ENCODE data around the gene RASGRF2.

The RASGRF2 gene

DNA sequence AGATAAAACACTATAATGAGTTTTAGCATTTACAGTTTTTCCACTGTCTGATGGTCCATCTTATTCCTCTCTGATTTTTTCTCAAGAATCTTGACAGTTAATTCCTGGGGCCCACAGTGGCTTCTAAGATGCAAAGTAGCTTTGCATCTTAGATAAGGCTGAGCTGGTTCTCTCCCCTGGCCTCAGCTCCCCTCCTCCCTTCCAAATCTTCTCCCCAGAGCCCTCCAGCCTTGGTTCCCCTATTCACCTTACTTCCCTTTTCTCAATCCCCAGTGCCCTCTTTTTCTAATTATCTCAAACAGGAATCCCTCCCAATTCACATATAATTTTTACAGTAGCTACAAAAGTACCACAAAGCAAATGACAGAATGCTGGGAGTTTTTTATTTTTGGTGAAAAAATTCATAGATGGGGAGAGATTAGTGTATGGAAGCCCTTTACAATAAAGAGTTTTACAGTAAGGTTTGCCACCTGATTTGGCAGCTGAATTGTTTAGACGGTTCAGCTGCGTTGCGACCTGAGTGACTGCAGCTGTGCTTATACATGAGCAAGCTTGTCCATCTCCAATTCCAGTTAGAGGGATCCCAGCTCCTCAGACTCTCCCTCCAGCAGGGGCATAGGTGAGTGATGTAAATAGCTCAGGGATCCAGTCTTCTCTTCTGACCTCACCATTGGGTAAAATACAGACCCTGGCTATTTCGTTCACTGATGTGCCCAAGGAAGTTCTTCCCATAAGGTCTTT lies 221.6 kb downstream of the RASGRF2 start:
- DNase-seq, result no peak

DNA sequence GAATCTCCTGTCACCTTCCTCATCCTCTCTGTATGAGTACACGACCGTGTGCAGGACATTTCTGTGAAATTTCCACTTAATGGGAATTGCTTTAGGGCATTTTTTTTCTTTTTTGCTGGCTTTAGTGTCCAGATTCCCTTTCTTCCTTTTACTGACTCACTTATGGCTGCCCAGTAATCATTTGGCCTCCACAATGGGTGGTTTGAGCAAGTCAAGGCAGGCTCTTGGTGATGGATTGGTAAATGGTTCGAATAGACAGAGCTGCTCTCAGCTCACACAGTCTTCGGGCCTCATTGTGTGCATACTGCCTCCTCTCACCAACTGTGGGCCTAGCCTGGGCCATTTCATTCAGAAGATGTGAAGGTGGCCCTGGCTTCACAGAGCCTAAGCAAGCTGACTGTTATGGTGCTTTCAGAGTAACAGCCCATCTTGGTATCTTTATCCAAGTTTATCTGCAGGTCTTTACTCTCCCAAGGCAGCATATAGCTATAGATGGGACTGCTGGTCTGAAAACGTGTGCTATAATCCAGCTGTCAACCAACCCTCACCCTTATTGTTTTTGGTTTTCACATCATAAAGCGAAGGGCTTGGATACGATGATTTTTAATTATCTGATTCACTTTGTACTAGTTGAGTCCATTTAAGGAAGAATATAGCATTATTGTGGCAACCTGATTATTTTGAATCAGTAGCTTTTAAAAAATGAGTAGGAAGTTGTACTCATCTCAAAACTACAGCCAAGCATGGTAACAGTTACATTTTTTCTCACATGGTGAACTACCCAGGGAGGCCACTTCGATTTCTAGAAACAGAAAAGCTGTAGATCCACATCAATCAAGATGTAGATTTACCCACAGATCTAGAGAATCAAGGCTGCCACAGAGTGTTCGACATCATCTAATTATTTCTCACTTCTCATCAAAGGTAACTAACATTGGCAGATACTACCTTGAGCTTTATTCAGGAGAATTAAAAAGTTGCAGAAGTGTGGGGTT lies 222.5 kb downstream of the RASGRF2 start:
- DNase-seq, result no peak

DNA sequence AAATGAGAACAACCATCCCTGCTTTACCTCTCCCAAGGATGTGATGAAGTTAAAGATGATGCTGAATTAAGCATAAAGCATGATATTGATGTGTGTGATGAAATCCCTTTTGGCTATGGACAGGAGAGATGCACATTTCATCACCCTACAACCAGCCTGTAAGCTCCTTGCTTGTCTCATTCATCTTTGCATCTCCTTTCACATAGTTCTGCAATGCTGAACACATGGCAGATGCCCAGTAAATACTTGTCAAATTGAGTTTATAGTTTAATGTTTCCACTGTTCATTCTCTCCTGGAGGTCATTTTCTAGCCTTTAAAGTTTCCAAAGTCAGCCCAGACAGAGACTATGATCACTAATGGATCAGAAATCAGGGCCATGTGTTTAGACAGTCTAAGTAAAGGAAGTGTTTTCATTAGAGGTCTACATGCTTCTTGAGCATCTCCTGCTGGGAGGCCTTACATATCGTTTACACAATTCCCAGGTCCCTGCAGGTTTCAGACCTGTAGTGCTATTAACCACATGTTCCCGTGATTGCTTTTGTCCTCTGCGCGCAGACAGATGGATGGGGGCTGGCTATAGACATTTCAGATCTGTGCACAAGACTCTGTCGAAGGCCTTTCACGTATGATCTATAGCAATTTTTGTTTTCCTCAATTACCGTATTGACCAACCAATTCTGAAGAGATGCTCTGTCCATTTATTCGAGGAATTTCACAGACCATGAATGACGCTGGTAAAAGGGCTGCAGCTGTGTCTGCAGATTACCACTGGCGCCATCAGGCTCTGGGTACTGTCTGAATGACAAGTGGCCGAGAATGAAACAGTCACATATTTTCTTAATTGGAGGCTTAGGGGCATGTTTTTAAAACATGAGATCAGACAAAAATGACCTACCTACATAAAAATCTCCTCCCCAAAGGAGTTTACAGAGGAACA lies 223.9 kb downstream of the RASGRF2 start:
- DNase-seq, result no peak

DNA sequence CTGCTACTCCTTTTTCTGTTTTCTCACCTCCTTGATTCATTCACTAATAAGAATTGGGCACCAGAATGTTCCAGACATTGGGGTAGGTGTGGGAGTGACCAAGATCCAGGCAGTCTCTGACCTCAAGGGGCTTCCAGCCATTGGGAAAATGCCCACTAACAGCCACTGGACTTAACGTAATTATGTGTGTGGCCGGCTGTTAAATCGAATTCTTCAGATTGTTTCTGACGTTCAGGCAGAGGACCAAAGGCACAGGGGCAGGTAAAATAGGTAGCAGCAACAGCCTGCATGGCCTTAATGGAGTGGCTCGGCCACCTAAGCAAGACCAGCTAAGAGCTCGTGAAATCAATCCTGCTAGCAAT lies 224.6 kb downstream of the RASGRF2 start:
- no peak for DNase-seq

DNA sequence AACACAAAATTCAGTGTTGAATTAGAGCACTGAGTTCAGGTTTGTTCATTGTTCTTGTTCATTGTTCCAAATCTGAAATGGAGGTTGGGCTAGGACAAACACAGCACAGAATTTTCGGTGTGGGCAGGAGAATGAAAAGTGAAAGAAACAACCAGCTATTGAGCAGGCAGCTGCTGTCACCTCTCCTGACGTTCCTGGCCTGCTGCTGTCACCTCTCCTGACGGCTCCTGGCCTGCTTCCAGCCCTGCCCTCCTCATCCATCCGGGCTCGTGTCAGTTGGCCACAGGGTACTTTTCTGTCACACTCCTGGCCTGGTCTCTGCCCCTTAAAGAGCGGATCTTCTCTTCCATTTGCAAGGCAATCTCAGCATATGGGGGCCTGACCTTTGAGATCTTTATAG lies 227.7 kb downstream of the RASGRF2 start:
- peak; percentile 7 for DNase-seq

DNA sequence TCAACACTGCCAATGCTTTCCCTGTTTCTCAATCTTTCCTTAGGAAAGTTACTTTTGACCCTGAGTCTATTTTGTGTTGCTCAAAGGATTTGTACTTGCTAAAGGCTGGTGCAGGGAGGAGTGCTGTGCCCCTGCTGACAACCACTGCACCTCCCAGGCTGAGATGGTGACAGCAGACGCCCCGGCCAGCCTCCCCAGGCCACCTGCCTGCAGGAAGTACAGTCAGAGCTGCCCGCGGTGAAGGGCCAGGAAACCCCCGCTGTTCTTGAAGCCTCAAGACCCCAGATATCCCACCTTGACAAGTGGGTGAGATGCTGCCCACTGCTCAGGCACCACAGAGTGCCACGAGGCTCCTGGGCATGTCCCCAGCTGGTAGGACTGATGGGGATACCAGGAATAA lies 228.8 kb downstream of the RASGRF2 start:
- no peak for DNase-seq

DNA sequence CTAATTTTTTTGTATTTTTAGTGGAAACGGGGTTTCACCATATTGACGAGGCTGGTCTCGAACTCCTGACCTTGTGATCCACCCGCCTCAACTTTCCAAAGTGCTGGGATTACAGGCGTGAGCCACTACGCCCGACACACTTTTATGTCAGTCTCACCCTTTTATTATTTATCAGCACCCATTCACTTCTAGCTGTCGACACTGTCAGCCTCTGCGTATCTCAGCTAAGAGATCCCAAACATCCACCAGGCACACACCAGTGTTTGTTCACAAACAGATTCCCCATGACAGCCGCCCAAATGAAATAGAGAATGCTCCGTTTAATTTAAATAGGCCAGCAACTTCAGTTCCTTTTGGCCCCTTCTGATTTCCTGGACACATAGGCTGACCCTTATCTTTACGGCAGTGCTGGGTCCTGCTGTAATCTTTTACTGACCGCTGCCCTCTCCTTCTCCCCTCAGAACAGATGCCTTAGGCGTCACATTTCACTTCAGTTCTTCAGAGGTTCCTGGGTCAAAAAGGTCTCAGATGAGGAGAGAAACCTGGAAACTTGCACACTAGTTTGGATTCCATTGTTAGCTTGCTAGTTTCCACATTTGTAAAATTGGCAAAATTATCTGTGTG lies 229.8 kb downstream of the RASGRF2 start:
- no peak for DNase-seq

DNA sequence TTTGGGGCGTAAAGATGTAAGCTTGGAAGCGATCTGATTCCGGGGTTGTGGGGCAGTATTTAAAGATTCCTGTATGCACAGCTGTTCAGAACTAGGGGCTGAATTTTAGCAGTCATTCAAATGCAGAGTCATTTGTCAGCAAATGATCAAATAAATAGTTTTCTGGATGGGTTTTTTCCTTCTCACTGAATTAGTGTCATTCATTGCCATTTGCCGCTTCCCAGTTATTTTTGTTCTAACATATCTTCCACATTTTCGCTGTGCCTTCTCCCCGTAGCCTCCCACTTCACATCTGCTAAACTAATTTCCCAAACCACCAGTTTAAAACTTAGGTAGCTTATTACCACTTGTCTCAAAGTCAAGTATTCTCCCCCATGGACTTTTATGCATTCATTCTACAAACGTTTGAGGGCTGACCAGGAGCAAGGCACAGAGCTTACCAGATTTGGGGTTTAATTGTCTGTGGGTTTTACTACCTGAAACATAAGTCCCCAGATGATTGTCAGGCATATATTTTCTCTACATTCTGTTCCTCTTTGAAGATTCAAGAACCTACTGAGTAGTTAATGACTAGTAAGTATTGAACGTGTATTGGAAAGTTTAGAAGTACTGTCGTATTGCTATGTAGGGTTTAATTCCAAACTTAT lies 231.7 kb downstream of the RASGRF2 start:
- no peak for DNase-seq

DNA sequence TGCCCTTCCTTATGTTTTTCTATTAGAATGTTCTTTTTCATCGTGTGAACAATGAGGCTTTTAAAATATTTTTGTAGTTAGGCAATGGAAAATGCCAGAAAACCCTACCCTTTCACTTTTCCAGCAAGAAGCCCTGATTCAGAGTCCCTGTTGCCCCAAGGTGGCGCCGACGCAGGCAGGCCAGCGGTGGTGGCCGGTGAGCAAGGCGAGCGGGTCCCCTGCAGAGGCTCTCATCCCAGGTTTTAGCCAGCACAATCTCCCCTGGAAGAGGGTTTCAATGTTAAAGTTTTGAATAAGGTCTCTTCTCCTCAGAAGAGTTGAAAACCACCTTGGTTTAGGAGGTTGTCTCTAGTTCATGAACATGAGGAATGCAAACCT lies 232.2 kb downstream of the RASGRF2 start:
- no peak for DNase-seq

DNA sequence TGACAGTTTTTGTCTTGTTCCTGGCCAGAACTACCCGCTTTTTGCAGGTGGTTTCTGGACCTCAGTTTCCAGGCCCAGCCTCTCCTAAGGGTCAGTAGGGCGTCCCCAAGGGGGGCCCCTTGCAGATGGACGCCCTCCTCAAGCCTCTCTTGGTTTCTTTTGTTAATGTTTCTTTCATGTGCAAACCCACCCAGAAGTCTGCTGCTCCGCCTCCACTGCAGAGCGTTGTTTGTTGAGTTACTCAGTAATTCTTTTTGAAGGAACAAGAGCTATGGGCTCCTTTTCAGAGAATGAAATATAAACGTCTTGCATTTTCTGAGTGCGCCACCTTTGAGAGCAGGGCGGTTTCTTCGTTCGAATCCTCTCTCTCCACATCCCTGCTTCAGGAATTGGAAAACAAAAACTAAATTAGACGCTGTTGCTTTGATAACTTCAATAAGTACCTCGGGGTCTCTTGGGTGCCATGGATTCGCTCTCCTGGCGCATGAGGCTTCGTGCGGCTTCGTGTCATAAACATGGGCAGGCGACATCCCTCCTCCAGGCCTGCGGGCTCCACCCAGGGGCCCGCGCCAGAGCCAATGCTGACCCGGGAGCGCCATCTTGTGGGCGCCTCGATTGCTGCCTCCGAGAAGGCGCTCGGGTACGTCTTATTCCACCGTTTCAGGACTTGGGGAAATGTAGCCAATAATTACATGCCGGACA lies 234.6 kb downstream of the RASGRF2 start:
- DNase-seq, result peak; percentile 44

DNA sequence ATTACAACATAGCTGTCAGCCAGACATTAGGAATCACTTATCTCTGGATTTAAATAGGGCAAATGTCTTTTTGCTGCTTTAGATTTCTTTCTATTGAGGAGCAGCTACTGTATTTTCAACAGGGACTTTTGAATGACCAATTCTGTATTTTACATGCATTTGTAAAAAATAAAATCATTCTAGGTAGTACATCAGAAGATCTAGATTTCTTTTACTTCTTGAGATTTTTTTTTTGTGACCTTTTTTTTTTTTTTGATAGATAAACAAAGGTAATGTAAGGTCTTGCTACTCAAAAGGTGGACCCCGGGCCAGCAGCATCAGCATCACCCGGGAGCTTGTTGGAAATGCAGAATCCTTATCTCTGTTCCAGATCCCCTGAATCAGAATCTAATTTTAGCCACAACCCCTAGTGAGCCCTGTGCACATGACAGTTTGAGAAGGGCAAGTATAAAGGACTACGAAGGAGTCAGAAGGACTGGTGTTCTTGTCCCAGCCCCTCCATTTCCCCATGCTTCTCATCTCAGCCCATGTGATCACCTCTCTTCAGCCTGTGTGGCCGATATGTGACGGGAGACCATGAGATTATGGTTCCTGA lies 235.3 kb downstream of the RASGRF2 start:
- no peak for DNase-seq

DNA sequence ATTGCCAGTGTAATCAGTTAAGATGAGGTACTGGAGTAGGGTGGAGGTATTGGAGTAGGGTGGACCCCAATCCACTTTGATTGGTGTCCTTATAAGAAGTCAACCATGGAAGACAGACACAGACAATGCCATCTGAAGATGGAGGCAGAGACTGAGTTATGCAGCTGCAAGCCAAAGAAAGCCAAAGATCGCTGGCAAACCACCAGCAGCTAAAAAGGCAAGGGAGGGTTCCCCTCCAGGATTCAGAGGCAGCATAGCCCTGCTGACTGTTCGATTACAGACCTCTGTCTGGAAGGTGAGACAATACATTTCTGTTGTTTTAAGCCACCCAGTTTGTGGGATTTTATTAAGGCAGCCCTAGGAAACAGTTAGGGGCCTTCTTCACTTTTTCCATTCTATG lies 242.5 kb downstream of the RASGRF2 start:
- DNase-seq, result no peak

DNA sequence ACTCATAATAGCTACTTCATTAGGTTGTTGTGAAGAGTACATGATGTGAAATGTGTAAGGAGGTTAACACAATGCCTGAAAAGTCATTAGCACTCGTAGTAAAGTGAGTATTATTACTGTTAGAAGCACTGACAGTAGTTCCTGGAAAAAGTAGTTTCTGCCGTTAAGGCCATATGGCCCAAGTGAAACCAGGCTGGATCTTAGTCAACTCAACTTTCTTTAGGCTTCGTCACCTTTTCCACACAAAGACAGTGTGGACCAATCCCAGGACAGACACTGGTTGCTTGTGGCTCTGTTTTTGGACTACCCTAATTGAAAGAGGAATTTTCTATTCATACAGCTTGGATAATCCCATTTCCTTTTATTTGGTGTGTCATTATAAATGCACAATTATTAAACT lies 243.6 kb downstream of the RASGRF2 start:
- no peak for DNase-seq

DNA sequence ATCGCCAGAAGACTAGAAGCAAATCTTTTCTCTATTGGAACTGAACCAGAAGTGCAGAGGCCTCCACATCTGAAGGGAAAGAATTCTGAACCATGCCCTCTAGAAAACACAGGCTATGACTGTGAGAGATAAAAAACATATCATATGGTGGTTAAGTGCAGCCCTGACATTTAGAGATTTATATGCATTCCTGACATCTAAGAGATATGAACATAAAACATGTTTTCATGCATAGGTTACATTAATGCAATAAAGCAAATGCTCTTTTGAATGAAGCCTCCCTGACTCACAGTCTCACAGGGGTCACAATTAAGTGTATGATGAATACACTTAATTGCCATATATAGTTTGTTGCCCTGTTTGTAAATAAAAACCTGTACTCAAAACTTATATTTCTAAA lies 244.0 kb downstream of the RASGRF2 start:
- DNase-seq, result no peak

DNA sequence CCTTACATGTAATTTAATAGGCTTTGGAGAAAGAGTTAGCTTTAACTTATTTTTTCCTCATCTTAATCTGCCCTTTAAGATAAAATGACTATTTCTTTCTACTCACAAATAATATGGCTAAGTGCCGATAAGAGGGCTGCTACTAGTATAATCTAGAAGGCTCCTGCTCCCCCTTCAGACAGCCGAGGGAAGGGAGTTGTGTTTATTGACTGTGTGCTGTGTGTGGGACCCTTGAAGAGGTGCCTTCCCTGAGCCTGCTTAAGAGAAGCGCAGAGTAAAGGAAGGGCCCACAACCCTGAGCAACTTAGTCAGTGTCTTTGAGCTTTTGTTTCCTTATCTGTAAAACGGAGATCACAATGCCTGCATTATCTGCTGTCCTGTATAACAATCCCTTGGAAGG lies 244.9 kb downstream of the RASGRF2 start:
- DNase-seq, result no peak

DNA sequence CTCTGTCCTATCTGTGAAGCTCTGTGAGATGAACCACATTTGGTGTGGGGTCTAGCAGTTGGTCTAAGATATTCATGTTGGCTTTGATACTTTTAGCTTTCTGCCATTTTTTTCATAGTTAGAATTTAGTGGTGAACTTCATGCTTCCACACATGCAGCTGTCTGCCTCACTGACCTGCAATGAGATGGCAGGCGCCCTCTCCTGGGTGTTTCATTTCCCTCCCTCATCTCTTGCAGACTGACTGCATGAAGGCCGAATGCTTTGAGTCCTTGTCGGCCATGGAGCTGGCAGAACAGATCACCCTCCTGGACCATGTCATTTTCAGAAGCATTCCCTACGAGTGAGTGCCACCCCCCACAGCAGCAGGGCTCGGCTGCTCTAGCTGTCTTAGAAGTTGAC lies 246.8 kb downstream of the RASGRF2 start:
- DNase-seq, result no peak

DNA sequence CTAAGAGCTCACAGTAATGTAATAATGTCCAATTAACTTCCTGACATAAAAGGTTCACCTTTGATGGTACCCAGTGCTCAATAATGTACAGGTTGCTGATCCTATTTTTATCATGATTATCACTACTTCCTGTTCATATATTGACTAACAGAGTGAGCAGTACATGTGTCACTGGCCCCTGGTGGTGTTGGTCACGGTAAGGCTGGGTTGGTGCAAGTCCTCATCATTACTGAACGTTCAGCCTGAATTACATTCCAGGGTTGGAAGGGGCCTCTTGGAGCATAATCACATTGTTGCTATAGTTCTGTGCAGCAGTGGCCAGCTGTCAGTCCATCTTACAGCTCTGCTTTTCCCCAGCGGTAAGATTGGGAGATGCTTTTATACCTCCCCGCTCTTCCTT lies 248.7 kb downstream of the RASGRF2 start:
- DNase-seq, result no peak

DNA sequence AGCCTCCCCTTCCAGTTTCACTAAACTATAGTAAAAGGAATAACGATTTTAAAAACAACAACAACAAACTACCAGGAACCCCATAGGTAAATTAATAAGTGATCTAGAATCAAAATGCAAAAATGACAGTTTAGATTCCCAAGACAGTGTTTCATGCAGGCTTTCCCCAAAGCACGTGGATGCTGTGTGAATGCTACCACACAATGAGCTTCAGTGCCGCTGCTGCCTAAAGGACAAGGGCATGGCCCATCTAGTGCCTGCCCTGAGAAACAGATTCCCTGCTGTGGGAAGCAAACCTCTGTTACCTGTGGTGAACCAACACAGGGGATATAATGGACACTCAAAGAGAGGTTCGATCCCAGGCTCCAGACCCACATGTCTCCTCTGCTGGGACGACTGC lies 249.2 kb downstream of the RASGRF2 start:
- no peak for DNase-seq

DNA sequence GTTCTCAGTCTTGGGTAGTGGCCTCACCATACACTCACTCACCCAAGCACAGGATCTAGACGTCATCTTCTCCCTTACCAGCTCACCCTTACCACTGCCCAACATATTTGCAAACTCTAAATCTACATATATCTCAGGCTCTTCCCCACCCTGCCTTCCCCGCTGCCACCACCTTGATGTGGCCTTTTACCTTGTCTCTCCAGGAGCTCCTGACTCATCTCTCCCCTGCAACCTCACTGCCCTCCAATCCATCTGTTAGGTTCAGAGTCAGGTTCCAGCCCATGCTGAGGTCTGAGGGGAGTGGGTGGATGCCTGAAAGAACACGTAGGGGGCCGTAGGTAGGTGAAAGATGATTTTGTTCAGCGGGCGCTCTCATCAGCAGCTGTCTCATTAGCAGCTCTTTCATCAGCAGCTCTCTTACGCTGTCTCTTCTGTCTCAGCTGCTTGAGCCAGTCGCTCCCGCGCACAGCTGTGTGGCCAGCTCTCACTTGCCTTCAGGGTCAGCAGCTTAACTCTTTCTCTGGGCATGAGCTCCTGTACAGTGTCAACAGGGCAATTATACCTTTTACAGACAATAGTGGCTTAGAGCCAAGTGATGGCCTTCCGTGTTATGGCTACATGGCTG lies 249.8 kb downstream of the RASGRF2 start:
- no peak for DNase-seq

DNA sequence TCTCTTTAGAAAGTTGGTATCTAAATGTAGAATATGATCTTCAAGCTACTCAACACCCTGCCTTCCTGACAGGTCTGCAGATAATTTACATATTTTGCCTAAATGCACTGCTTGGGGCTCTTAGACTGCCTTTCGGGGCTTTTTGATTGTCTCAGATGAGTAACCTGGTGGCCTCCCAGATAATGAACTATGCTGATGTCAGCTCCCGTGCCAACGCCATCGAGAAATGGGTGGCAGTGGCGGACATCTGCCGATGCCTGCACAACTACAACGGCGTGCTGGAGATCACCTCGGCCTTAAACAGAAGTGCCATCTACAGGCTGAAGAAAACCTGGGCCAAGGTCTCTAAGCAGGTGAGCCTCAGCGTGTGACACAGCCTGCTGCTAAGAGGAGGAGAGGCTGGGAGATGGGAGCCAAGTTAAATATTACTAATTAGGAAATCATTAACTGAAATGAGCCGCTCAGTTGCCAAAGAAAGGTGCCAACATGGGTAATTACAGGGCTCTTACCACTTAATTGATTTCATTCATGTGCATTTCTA lies 252.1 kb downstream of the RASGRF2 start:
- peak; percentile 73 for DNase-seq
